ENCODE measurements around the gene ZBTB17.

DNA sequence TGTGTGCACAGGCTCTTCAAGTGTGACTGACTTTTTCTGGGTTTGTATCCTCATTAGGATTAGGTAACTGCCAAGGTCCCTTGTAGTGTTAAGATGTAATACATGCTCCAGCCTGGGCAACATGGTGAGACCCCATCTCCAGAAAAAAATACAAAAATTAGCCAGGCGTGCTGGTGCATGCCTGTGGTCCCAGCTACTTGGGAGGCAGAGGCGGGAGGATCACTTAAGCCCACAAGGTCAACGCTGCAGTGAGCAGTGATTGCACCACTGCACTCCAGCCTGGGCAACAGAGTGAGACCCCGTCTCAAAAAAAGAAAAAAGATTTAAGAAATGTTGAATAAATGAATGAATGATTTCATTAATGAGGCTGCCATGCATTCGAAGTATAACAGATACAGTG is 15.1 kb downstream of the ZBTB17 start:
- TF ChIP-seq TAF1 (IDR thresholded peaks at IDR 0.05; ENCODE audit: borderline replicate concordance, low read depth, low read length) (no peak), POLR2AphosphoS5 (IDR thresholded peaks at IDR 0.05; ENCODE audit: low read depth, low read length) (no peak)
